SW480 (cell line): Measurements from ENCODE around the gene GCSH.
A peak's percentile ranks its signal among the peaks of the same experiment; 100 is the strongest.
"Not testable (repeated sequence)": the region's sequence is repeated elsewhere in the genome, so short reads cannot be mapped to it uniquely, and the experiment has no call there.

Experiments
- DNase-seq: peaks from one replicate; pipeline ENCODE4 v3.0.0-alpha.2; 2016; ENCODE audit warnings: low spot score

Gene GCSH

GRCh38 chr16:81095953-81096714 is at the start of gene GCSH:
Gene GCSH, minus strand, starts transcription at chr16:81096395. Its CDS starts 117 bp downstream, at chr16:81096278.
- peak; percentile 97 for DNase-seq

- DNase-seq: peak; percentile 58
Measured at GRCh38 chr16:81143921-81144471, 47.8 kb upstream of the GCSH start.

GRCh38 chr16:81142864-81143263 is 46.7 kb upstream of the GCSH start:
- no peak for DNase-seq

GRCh38 chr16:81140930-81141780 is 45.0 kb upstream of the GCSH start:
- no peak for DNase-seq

- DNase-seq: no peak
Measured at GRCh38 chr16:81138831-81139557, 42.8 kb upstream of the GCSH start.

- DNase-seq: no peak
Measured at GRCh38 chr16:81137754-81138153, 41.6 kb upstream of the GCSH start.

- DNase-seq: no peak
Measured at GRCh38 chr16:81136390-81137335, 40.5 kb upstream of the GCSH start.

- no peak for DNase-seq
Measured at GRCh38 chr16:81130126-81130525, 33.9 kb upstream of the GCSH start.

- DNase-seq: no peak
Measured at GRCh38 chr16:81128726-81129524, 32.7 kb upstream of the GCSH start.

GRCh38 chr16:81127051-81127450 is 30.9 kb upstream of the GCSH start:
- DNase-seq: no peak

GRCh38 chr16:81123092-81123852 is 27.1 kb upstream of the GCSH start:
- no peak for DNase-seq

GRCh38 chr16:81121474-81121990 is 25.3 kb upstream of the GCSH start:
- no peak for DNase-seq

GRCh38 chr16:81117436-81117835 is 21.2 kb upstream of the GCSH start:
- DNase-seq: no peak

GRCh38 chr16:81116285-81116684 is 20.1 kb upstream of the GCSH start:
- DNase-seq: no peak

- DNase-seq: no peak
Measured at GRCh38 chr16:81112453-81112852, 16.3 kb upstream of the GCSH start.

GRCh38 chr16:81109274-81109673 is 13.1 kb upstream of the GCSH start:
- not testable (repeated sequence) for DNase-seq

- DNase-seq: no peak
Measured at GRCh38 chr16:81107511-81107910, 11.3 kb upstream of the GCSH start.

- DNase-seq: no peak
Measured at GRCh38 chr16:81106826-81107503, 10.8 kb upstream of the GCSH start.

GRCh38 chr16:81105946-81106345 is 9.8 kb upstream of the GCSH start:
- no peak for DNase-seq
